ENCODE measurements around the gene CHCHD2.
"Not testable (repeated sequence)": the region's sequence is repeated elsewhere in the genome, so short reads cannot be mapped to it uniquely, and the experiment has no call there.

Gene CHCHD2

GRCh38 chr7:56106108-56107073, at the start of gene CHCHD2:
Gene CHCHD2 (minus strand): TSS chr7:56106476. CDS start chr7:56106413, 63 bp downstream.
- peak; percentile 82 to 95 for DNase-seq

GRCh38 chr7:56131062-56131461, 24.8 kb upstream of the CHCHD2 start:
- DNase-seq, result not testable (repeated sequence)

- no peak for DNase-seq
These were observed 21.1 kb upstream of the CHCHD2 start for GRCh38 chr7:56127241-56127975.

GRCh38 chr7:56125831-56126230, 19.6 kb upstream of the CHCHD2 start:
- no peak for DNase-seq

GRCh38 chr7:56124981-56125380, 18.7 kb upstream of the CHCHD2 start:
- no peak for DNase-seq

- DNase-seq, result no peak
These were observed 15.2 kb upstream of the CHCHD2 start for GRCh38 chr7:56121440-56121839.

GRCh38 chr7:56115852-56116538, 9.7 kb upstream of the CHCHD2 start, which contains the start of gene NUPR2:
Gene NUPR2 (minus strand): TSS chr7:56116417. CDS start chr7:56116314, 103 bp downstream.
- DNase-seq, result no peak

- DNase-seq, result not testable (repeated sequence)
These were observed 6.0 kb upstream of the CHCHD2 start for GRCh38 chr7:56112244-56112643.

GRCh38 chr7:56110611-56111010, 4.3 kb upstream of the CHCHD2 start:
- DNase-seq, result no peak

- no peak for DNase-seq
These were observed 1.6 kb upstream of the CHCHD2 start for GRCh38 chr7:56107954-56108258.

- DNase-seq, result no peak
These were observed 768 bp downstream of the CHCHD2 start for GRCh38 chr7:56105508-56105907.

GRCh38 chr7:56104138-56104537, 2.1 kb downstream of the CHCHD2 start:
- not testable (repeated sequence) for DNase-seq

GRCh38 chr7:56099653-56100052, 6.6 kb downstream of the CHCHD2 start:
- no peak for DNase-seq

GRCh38 chr7:56098187-56099008, 7.9 kb downstream of the CHCHD2 start:
- not testable (repeated sequence) for DNase-seq

- no peak for DNase-seq
These were observed 8.6 kb downstream of the CHCHD2 start for GRCh38 chr7:56097700-56098099.

- no peak for DNase-seq
These were observed 13.3 kb downstream of the CHCHD2 start, which contains the start of gene PHKG1 for GRCh38 chr7:56092789-56093531. Gene PHKG1 (minus strand): TSS chr7:56092952. CDS start chr7:56088941, 4,011 bp downstream.

GRCh38 chr7:56092388-56092787, 13.9 kb downstream of the CHCHD2 start:
- DNase-seq, result not testable (repeated sequence)

GRCh38 chr7:56091591-56091990, 14.7 kb downstream of the CHCHD2 start:
- DNase-seq, result no peak

- no peak for DNase-seq
These were observed 18.8 kb downstream of the CHCHD2 start for GRCh38 chr7:56087445-56087844.

GRCh38 chr7:56086761-56087160, 19.5 kb downstream of the CHCHD2 start:
- no peak for DNase-seq

GRCh38 chr7:56083150-56083785, 23.0 kb downstream of the CHCHD2 start:
- DNase-seq, result peak in 1 of 2 experiments; percentile 7

Measured in NCI-H187 (cell line).